ENCODE data around the gene ZBTB40. TPM values are rescaled to one million over a fixed set of nuclear protein-coding genes. Genes with fewer than 3 reads are reported as not detected.

The ZBTB40 gene
- total RNA-seq, 1 experiment from 2014 or later = 11.5 TPM

DNA sequence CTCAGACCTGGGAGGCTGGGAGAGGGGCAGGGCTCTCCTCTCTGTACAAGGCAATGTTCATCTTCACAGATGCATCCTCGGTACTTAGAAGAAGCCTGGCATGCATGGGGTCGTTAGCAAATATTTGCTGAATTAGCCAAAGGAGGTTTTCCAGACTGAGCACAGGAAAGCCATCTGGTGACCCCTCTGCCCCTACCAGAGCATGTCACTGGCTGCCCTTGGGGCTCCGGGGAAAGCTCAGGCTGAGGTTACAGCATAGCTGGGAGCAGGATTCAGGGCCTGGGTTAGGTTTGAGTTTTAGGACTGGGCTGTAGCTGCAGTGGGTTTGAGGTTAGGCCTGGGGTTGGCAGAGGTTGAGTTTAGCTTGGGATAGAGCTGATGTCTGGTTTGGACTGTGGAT lies 43.4 kb upstream of the ZBTB40 start:
- TF ChIP-seq NR3C1 (CRISPR knock-in tag; conservative IDR thresholded peaks at IDR 0.05; ENCODE audit: low read depth) (no peak), MYBL2 (CRISPR knock-in tag; IDR thresholded peaks at IDR 0.05) (no peak), CREB1 (CRISPR knock-in tag; IDR thresholded peaks at IDR 0.05) (no peak), RELA (CRISPR knock-in tag; IDR thresholded peaks at IDR 0.05; ENCODE audit: borderline replicate concordance) (no peak), SOX15 (CRISPR knock-in tag; IDR thresholded peaks at IDR 0.05) (no peak), MXD4 (CRISPR knock-in tag; IDR thresholded peaks at IDR 0.05; ENCODE audit: borderline replicate concordance) (no peak), ETV6 (CRISPR knock-in tag; IDR thresholded peaks at IDR 0.05) (no peak), ZNF512 (CRISPR knock-in tag; IDR thresholded peaks at IDR 0.05; ENCODE audit: borderline replicate concordance) (no peak), ZNF219 (CRISPR knock-in tag; IDR thresholded peaks at IDR 0.05; ENCODE audit: borderline replicate concordance) (no peak), SMAD4 (CRISPR knock-in tag; IDR thresholded peaks at IDR 0.05) (no peak), ZBTB21 (CRISPR knock-in tag; IDR thresholded peaks at IDR 0.05; ENCODE audit: borderline replicate concordance) (no peak), CTCF (IDR thresholded peaks at IDR 0.05) (no peak), IRF2 (CRISPR knock-in tag; IDR thresholded peaks at IDR 0.05; ENCODE audit: borderline replicate concordance, low read depth) (no peak), TCF7 (CRISPR knock-in tag; IDR thresholded peaks at IDR 0.05; ENCODE audit: low read depth) (no peak), CBFB (CRISPR knock-in tag; IDR thresholded peaks at IDR 0.05; ENCODE audit: low read depth) (no peak), ZBTB43 (CRISPR knock-in tag; IDR thresholded peaks at IDR 0.05) (no peak)
- TF ChIP-seq, protein P1, sequence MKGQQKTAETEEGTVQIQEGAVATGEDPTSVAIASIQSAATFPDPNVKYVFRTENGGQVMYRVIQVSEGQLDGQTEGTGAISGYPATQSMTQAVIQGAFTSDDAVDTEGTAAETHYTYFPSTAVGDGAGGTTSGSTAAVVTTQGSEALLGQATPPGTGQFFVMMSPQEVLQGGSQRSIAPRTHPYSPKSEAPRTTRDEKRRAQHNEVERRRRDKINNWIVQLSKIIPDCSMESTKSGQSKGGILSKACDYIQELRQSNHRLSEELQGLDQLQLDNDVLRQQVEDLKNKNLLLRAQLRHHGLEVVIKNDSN (CRISPR knock-in tag; IDR thresholded peaks at IDR 0.05) = no peak
- TF ChIP-seq, protein P2, sequence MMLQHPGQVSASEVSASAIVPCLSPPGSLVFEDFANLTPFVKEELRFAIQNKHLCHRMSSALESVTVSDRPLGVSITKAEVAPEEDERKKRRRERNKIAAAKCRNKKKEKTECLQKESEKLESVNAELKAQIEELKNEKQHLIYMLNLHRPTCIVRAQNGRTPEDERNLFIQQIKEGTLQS (CRISPR knock-in tag; conservative IDR thresholded peaks at IDR 0.05) = no peak
- POLR2A ChIA-PET = interaction anchor here (0.6 kb wide), 1 partner anchor 262 kb away, joined by 3 read pairs; no protein-coding TSS in a partner anchor
- H3K9me3 Mint-ChIP-seq = peaks cover 8% of the 10 kb centered on the region
- H3K4me3 Mint-ChIP-seq = no peak overlapping the region
- H3K27ac Mint-ChIP-seq = no peak overlapping the region; the same call in 1 of the 2 replicates
- ATAC-seq (no peak), DNase-seq (ENCODE audit: low spot score) (no peak)
- H3K27me3 Mint-ChIP-seq (ENCODE audit: low read depth) = no peaks in the 10 kb centered on the region; the same call in 1 of the 2 replicates
- H3K36me3 Mint-ChIP-seq = no peaks in the 10 kb centered on the region
- CTCF ChIA-PET = interaction anchor here (1.3 kb wide), 1 partner anchor 277 kb away, joined by 4 read pairs; no protein-coding TSS in a partner anchor
- peaks cover 16% of the 10 kb centered on the region for H3K4me1 Mint-ChIP-seq

DNA sequence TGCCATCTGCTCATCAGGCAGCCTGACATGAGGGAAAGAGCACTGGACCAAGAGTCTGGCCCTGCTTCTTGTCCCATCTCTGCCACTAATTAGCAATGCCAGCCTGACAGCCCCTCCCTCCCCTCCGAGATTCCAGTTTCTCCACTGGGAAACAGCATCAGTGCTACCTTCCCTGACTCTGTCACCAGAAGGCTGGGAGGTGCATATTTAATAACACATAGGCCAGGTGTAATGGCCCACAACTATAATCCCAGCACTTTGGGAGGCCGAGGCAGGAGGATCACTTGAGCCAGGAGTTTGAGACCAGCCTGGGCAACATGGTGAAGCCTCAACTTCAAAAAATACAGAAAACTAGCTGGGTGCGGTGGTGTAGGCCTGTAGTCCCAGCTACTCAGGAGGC lies 41.2 kb upstream of the ZBTB40 start:
- ChIA-PET CTCF (interaction anchor here (1.3 kb wide), 1 partner anchor 21 kb away, joined by 3 read pairs; no protein-coding TSS in a partner anchor), POLR2A (no interaction called here)
- Mint-ChIP-seq H3K9me3 (peaks cover 8% of the 10 kb centered on the region), H3K4me1 (peaks cover 13% of the 10 kb centered on the region), H3K27ac (no peak overlapping the region), H3K27me3 (ENCODE audit: low read depth) (no peaks in the 10 kb centered on the region; the same call in 1 of the 2 replicates), H3K36me3 (no peaks in the 10 kb centered on the region), H3K4me3 (no peak overlapping the region)
- ATAC-seq = no peak
- DNase-seq (ENCODE audit: low spot score) = no peak
- TF ChIP-seq GABPB1 (CRISPR knock-in tag; IDR thresholded peaks at IDR 0.05) = no peak
- TF ChIP-seq, protein P3, sequence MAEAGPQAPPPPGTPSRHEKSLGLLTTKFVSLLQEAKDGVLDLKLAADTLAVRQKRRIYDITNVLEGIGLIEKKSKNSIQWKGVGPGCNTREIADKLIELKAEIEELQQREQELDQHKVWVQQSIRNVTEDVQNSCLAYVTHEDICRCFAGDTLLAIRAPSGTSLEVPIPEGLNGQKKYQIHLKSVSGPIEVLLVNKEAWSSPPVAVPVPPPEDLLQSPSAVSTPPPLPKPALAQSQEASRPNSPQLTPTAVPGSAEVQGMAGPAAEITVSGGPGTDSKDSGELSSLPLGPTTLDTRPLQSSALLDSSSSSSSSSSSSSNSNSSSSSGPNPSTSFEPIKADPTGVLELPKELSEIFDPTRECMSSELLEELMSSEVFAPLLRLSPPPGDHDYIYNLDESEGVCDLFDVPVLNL (CRISPR knock-in tag; IDR thresholded peaks at IDR 0.05; ENCODE audit: borderline replicate concordance, low read depth) = no peak
- TF ChIP-seq SMAD3 (CRISPR knock-in tag; IDR thresholded peaks at IDR 0.05; ENCODE audit: borderline replicate concordance) = no peak
- TF ChIP-seq, protein P4, sequence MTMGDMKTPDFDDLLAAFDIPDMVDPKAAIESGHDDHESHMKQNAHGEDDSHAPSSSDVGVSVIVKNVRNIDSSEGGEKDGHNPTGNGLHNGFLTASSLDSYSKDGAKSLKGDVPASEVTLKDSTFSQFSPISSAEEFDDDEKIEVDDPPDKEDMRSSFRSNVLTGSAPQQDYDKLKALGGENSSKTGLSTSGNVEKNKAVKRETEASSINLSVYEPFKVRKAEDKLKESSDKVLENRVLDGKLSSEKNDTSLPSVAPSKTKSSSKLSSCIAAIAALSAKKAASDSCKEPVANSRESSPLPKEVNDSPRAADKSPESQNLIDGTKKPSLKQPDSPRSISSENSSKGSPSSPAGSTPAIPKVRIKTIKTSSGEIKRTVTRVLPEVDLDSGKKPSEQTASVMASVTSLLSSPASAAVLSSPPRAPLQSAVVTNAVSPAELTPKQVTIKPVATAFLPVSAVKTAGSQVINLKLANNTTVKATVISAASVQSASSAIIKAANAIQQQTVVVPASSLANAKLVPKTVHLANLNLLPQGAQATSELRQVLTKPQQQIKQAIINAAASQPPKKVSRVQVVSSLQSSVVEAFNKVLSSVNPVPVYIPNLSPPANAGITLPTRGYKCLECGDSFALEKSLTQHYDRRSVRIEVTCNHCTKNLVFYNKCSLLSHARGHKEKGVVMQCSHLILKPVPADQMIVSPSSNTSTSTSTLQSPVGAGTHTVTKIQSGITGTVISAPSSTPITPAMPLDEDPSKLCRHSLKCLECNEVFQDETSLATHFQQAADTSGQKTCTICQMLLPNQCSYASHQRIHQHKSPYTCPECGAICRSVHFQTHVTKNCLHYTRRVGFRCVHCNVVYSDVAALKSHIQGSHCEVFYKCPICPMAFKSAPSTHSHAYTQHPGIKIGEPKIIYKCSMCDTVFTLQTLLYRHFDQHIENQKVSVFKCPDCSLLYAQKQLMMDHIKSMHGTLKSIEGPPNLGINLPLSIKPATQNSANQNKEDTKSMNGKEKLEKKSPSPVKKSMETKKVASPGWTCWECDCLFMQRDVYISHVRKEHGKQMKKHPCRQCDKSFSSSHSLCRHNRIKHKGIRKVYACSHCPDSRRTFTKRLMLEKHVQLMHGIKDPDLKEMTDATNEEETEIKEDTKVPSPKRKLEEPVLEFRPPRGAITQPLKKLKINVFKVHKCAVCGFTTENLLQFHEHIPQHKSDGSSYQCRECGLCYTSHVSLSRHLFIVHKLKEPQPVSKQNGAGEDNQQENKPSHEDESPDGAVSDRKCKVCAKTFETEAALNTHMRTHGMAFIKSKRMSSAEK (CRISPR knock-in tag; IDR thresholded peaks at IDR 0.05; ENCODE audit: borderline replicate concordance) = no peak
- TF ChIP-seq ETV6 (CRISPR knock-in tag; IDR thresholded peaks at IDR 0.05) = no peak
- TF ChIP-seq OVOL2 (CRISPR knock-in tag; IDR thresholded peaks at IDR 0.05; ENCODE audit: borderline replicate concordance) = no peak
- TF ChIP-seq ZNF219 (CRISPR knock-in tag; IDR thresholded peaks at IDR 0.05; ENCODE audit: borderline replicate concordance) = no peak
- no peak for TF ChIP-seq RORB (CRISPR knock-in tag; IDR thresholded peaks at IDR 0.05)
- TF ChIP-seq TEAD4 (CRISPR knock-in tag; IDR thresholded peaks at IDR 0.05) = no peak
